WERI-Rb-1 (cell line): ENCODE results near the gene ELF1.
"Not testable (repeated sequence)": the region's sequence is repeated elsewhere in the genome, so short reads cannot be mapped to it uniquely, and the experiment has no call there.

Source experiments
- DNase-seq: peaks from one replicate; pipeline ENCODE4 v3.0.0-alpha.2; 2020
- H3K27ac ChIP-seq: fragments of 250-450 bp; sonication (Bioruptor Pico); 2 replicates; pipeline ENCODE4 v1.5.1; 2020; ENCODE audit warnings: mild to moderate bottlenecking, moderate library complexity
- H3K27me3 ChIP-seq: fragments of 250-450 bp; sonication (Bioruptor Pico); 2 replicates; pipeline ENCODE4 v1.5.1; 2021; ENCODE audit warnings: mild to moderate bottlenecking, low read depth, moderate library complexity; ENCODE audit not compliant: insufficient read depth, severe bottlenecking
- H3K36me3 ChIP-seq: fragments of 250-450 bp; sonication (Bioruptor Pico); 2 replicates; pipeline ENCODE4 v1.5.1; 2020; ENCODE audit warnings: mild to moderate bottlenecking, moderate library complexity
- H3K4me3 ChIP-seq: 2 replicates; pipeline ENCODE4 v1.5.1; 2011; ENCODE audit warnings: low read depth, mild to moderate bottlenecking, control low read depth, low read length
- H3K9me3 ChIP-seq: fragments of 250-450 bp; sonication (Bioruptor Pico); 2 replicates; pipeline ENCODE4 v1.5.1; 2021; ENCODE audit warnings: mild to moderate bottlenecking, moderate library complexity; ENCODE audit not compliant: severe bottlenecking
- CTCF ChIP-seq: IDR thresholded peaks from 2 replicates; pipeline ENCODE4 v1.5.1; 2011; ENCODE audit warnings: low read depth, mild to moderate bottlenecking, control low read depth, inconsistent platforms, low read length

ELF1 gene

DNA sequence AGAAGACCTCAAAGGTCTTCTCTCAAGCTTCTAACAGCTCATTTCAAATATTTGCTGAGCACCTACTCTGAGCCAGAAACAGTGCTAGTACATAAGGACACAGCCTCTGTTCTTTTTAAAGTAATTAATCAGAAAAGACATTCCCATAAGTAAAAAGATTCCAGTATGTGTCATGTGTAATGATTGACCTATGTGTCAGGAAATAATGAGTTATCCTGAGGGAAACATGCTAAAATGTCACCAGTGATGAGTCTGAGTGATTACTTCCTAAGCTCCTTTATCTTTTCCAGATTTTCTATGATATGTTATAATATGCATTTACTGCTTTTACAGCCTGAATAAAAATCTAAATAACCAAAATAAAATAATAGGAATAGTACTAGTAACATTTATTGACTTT, 122.1 kb downstream of the ELF1 start:
- Histone ChIP-seq H3K27me3 (no peaks in the 10 kb centered on the region), H3K36me3 (no peaks in the 10 kb centered on the region), H3K27ac (no peak overlapping the region), H3K4me3 (no peak overlapping the region), H3K9me3 (no peaks in the 10 kb centered on the region)
- no peak for DNase-seq
- no peak for TF ChIP-seq CTCF

- H3K36me3 ChIP-seq = no peaks in the 10 kb centered on the region
- H3K27me3 ChIP-seq = no peaks in the 10 kb centered on the region
- H3K4me3 ChIP-seq = no peak overlapping the region
- no peaks in the 10 kb centered on the region for H3K9me3 ChIP-seq
- no peak for TF ChIP-seq CTCF
- H3K27ac ChIP-seq = no peak overlapping the region
- DNase-seq = no peak
Observed at GRCh38 chr13:40895227-40896184, 123.6 kb downstream of the ELF1 start.

DNA sequence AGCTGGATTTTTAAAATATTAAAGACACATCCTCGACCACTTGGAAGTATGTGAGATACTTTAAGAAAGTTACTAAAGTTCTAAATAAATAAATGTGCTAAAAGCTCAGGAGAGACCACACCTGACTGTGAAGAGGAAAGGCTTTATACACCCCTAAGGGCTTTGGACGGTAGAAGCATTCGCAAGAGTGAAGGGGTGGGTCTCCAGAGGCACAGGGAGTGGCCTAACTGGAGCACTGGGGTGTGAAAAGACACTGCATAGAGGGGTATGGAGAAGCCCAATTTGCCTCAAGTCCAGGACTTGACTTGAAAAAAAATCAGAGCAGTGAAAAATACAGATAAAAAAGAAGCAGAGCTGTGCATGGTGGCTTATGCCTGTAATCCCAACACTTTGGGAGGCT, 125.5 kb downstream of the ELF1 start:
- DNase-seq, H3K27me3 ChIP-seq, H3K4me3 ChIP-seq, H3K27ac ChIP-seq, H3K9me3 ChIP-seq, H3K36me3 ChIP-seq: not testable (repeated sequence)

DNA sequence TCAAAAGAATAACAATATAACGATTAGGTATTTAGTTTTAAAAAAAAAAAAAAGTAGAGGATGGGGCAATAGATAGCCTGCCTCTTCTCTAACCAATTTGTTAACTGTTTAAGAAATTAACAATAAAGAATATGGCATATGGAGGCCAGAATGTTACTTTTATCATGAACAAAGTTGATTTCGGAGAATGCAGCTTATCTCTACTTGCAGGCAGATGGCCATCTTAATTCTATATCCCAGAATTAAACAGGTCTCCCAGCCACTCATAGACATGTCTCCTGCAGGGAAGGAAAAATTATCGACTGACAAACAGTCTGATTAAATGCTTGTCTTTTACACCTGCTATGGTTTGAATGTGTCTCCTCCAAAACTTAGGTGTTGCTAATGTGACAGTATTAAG, 133.1 kb downstream of the ELF1 start:
- Histone ChIP-seq H3K27me3 (no peaks in the 10 kb centered on the region), H3K36me3 (no peaks in the 10 kb centered on the region), H3K4me3 (no peak overlapping the region), H3K9me3 (no peaks in the 10 kb centered on the region), H3K27ac (no peak overlapping the region)
- TF ChIP-seq CTCF = no peak
- no peak for DNase-seq

DNA sequence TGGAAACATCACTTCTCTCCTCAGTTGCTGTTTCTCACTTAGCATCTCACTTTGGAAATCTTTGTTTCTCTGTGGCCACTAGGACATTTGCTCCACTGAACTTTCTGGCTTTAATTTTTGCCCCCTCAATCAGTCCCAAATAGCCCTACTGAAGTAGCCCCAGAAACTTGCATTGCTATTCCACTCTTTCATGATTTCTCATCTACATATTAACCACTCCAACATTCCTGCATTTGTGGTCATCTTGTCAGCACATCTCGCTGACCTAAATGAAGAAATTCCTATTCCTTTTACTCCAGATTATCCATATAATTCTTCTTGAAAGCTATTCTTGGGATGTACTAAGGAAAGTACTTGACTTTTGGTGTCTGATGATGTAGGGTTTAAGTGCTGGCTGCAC, 134.9 kb downstream of the ELF1 start:
- not testable (repeated sequence) for H3K27ac ChIP-seq, H3K9me3 ChIP-seq, H3K36me3 ChIP-seq, DNase-seq, H3K4me3 ChIP-seq, H3K27me3 ChIP-seq
